Activated CD4-positive, alpha-beta T cell treated with anti-CD3 and anti-CD28 coated beads for 36 hours (primary cell): ENCODE measurements around the gene CEP78. TPM values are rescaled to one million over a fixed set of nuclear protein-coding genes. Genes with fewer than 3 reads are reported as not detected.

Source experiments
- ATAC-seq: fragments of 200-7000 bp; cut with Tn5 transposase; one replicate; pipeline ENCODE4 v1.10.0; 2021; ENCODE audit warnings: mild to moderate bottlenecking, moderate library complexity
- CTCF ChIA-PET: fragments of 350-600 bp; sonication (Branson Sonifier 250); formaldehyde crosslinking; loops from one replicate; lab custom pipeline; 2021; ENCODE audit warnings: antibody characterized with exemption; lab: Charles Lee
- POLR2A ChIA-PET: fragments of 350-600 bp; sonication (Branson Sonifier 250); formaldehyde crosslinking; loops from one replicate; lab custom pipeline; 2021; ENCODE audit warnings: antibody characterized with exemption, inconsistent platforms; lab: Charles Lee
- DNase-seq: peaks from one replicate; pipeline ENCODE4 v3.0.0-alpha.2; 2020
- H3K27ac Mint-ChIP-seq: one replicate; pipeline ENCODE4 v1.8.0; 2021; ENCODE audit warnings: mixed read lengths
- H3K27me3 Mint-ChIP-seq: one replicate; pipeline ENCODE4 v1.8.0; 2021; ENCODE audit warnings: mixed read lengths
- H3K36me3 Mint-ChIP-seq: one replicate; pipeline ENCODE4 v1.8.0; 2021; ENCODE audit warnings: low read depth, mixed read lengths
- H3K4me1 Mint-ChIP-seq: one replicate; pipeline ENCODE4 v1.8.0; 2021; ENCODE audit warnings: mixed read lengths
- H3K4me3 Mint-ChIP-seq: one replicate; pipeline ENCODE4 v1.8.0; 2021; ENCODE audit warnings: mild to moderate bottlenecking, moderate library complexity, mixed read lengths
- H3K9me3 Mint-ChIP-seq: one replicate; pipeline ENCODE4 v1.8.0; 2021; ENCODE audit warnings: low read depth, mixed read lengths
- intact Hi-C, 2 experiments: fragments of 100-400 bp; cut with DNase I in 1 of 2; cut with micrococcal nuclease in 1 of 2; formaldehyde crosslinking; loops; one replicate each; pipeline versions ENCODE4 v1.14.2 to v1.15.1; 2022 to 2024; cut with DNase I, micrococcal nuclease
- total RNA-seq, 2 experiments: library from RNA; stranded (reverse); gene quantifications; one replicate each; pipeline ENCODE4 v1.2.3, GENCODE V29; 2021

Gene CEP78
- total RNA-seq, 2 experiments from 2014 or later: 35.0 to 39.2 TPM

- intact Hi-C loops: loop anchor here (5.0 kb wide), 4 partner anchors 103 to 1337 kb away; partner anchors contain the start of genes TLE4 (in 1 of the 2) and VPS13A (in 1 of the 2)
- Mint-ChIP-seq H3K27ac (peak overlapping the region; percentile 26), H3K9me3 (no peaks in the 10 kb centered on the region), H3K4me1 (peaks cover 28% of the 10 kb centered on the region), H3K27me3 (no peaks in the 10 kb centered on the region), H3K4me3 (no peak overlapping the region), H3K36me3 (peaks cover 12% of the 10 kb centered on the region)
- ChIA-PET CTCF (interaction anchor here (0.7 to 1.3 kb wide), 2 partner anchors 10 to 482 kb away, joined by 3 to 4 read pairs; no protein-coding TSS in a partner anchor), POLR2A (no interaction called here)
- ATAC-seq (no peak), DNase-seq (no peak)
These were observed 1.1 kb upstream of the CEP78 start for GRCh38 chr9:78234810-78235209.

DNA sequence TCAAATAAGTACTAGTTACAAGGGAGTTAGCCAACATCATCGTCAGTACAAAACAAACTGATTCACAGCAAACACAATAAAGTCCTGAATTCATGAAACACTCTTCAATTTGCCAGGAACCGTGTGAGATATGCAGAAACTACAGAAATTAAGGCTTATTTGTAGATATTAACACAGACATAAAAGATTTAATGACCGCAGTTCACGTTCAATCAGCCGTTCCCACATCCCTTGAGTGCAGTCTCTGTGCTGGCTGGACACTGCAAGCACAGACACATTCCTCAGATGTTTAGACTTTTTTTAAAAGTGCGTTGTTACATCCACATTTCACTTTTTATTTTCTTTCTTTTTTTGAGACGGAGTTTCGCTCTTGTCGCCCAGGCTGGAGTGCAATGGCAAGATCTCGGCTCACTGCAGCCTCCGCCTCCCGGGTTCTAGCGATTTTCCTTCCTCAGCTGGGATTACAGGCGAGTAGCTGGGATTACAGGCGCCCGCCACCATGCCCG, 566 bp upstream of the CEP78 start:
- H3K4me3 Mint-ChIP-seq: no peak overlapping the region
- DNase-seq (no peak), ATAC-seq (no peak)
- POLR2A ChIA-PET: no interaction called here
- intact Hi-C loops: loop anchor here (5.0 kb wide), 4 partner anchors 103 to 1337 kb away; partner anchors contain the start of genes TLE4 (in 1 of the 2) and VPS13A (in 1 of the 2)
- peaks cover 17% of the 10 kb centered on the region for H3K36me3 Mint-ChIP-seq
- peak overlapping the region; percentile 93 for H3K27ac Mint-ChIP-seq
- CTCF ChIA-PET: interaction anchor here (0.7 kb wide), 1 partner anchor 483 kb away, joined by 3 read pairs; no protein-coding TSS in a partner anchor
- H3K9me3 Mint-ChIP-seq: no peaks in the 10 kb centered on the region
- H3K27me3 Mint-ChIP-seq: no peaks in the 10 kb centered on the region
- peaks cover 30% of the 10 kb centered on the region for H3K4me1 Mint-ChIP-seq

DNA sequence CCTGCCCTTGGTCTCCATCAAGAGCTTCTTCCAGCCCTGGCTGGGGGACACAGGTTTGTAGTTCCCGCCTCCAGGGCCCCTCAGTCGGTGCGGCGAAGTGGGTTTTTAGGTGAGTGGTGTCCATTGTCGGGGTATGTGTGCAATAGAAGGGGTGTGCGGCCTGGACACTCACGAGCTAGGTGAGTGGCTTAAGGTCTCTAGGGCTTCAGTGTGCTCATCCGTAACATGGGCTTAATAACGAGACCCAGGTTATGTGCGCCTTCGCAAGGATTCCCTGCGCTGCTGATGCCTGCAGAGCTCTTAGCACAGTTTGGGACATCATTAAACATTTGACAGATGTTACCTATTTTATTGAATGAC, 656 bp downstream of the CEP78 start:
- DNase-seq (no peak), ATAC-seq (peak; percentile 8)
- Mint-ChIP-seq H3K4me1 (peaks cover 33% of the 10 kb centered on the region), H3K36me3 (peaks cover 22% of the 10 kb centered on the region), H3K27ac (peak overlapping the region; percentile 66), H3K4me3 (no peak overlapping the region), H3K9me3 (no peaks in the 10 kb centered on the region), H3K27me3 (no peaks in the 10 kb centered on the region)
- POLR2A ChIA-PET: interaction anchor here (0.5 to 0.7 kb wide), 3 partner anchors 56 to 75 kb away, joined by 3 to 5 read pairs (median 5); no protein-coding TSS in a partner anchor
- intact Hi-C loops: loop anchor here (1.0 to 5.0 kb wide), 7 partner anchors 60 to 1336 kb away; partner anchors contain the start of genes TLE4 (in 1 of the 2) and VPS13A (in 1 of the 2)
- CTCF ChIA-PET: interaction anchor here (0.6 to 1.0 kb wide), 2 partner anchors 140 to 395 kb away, joined by 4 read pairs; no protein-coding TSS in a partner anchor

GRCh38 chr9:78238046-78239038, 2.5 kb downstream of the CEP78 start:
- Mint-ChIP-seq H3K27ac (no peak overlapping the region), H3K4me1 (peaks cover 40% of the 10 kb centered on the region), H3K4me3 (peak overlapping the region; percentile 9), H3K36me3 (peaks cover 28% of the 10 kb centered on the region), H3K9me3 (no peaks in the 10 kb centered on the region), H3K27me3 (no peaks in the 10 kb centered on the region)
- intact Hi-C loops: loop anchor here (5.0 kb wide), 4 partner anchors 106 to 1334 kb away; partner anchors contain the start of genes TLE4 (in 1 of the 2) and VPS13A (in 1 of the 2)
- DNase-seq: no peak
- ChIA-PET POLR2A (interaction anchor here (0.6 kb wide), 1 partner anchor 15 kb away, joined by 3 read pairs; no protein-coding TSS in a partner anchor), CTCF (interaction anchor here (0.6 to 1.6 kb wide), 3 partner anchors 59 to 432 kb away, joined by 3 to 4 read pairs (median 3); partner anchors contain the start of gene PSAT1)
- no peak for ATAC-seq

DNA sequence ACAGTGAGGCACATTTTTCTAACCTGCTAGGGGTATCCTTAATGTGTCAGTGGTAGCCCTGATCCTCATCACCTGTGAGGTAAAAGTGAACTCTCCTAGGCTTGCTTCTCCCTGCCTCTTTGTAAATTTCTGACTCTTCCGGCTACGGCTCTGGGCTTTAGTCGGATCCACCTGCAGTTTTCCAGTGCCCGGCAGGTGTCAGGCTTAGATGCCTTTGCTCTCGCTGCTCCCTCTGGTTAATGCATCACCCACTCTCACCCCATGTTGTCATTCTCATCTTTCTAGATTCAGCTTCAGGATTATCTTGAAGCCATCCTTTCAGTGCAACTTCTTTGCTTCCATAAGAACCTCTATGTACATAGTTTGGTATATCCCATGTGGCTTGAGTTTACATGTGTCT, 3.6 kb downstream of the CEP78 start:
- no peak overlapping the region for H3K4me3 Mint-ChIP-seq
- peak overlapping the region; percentile 16 for H3K27ac Mint-ChIP-seq
- H3K4me1 Mint-ChIP-seq: peaks cover 40% of the 10 kb centered on the region
- CTCF ChIA-PET: interaction anchor here (0.6 to 1.3 kb wide), 4 partner anchors 40 to 812 kb away, joined by 3 to 4 read pairs (median 3); no protein-coding TSS in a partner anchor
- POLR2A ChIA-PET: no interaction called here
- DNase-seq: peak; percentile 20
- ATAC-seq: no peak
- H3K27me3 Mint-ChIP-seq: no peaks in the 10 kb centered on the region
- H3K36me3 Mint-ChIP-seq: peaks cover 30% of the 10 kb centered on the region
- H3K9me3 Mint-ChIP-seq: no peaks in the 10 kb centered on the region
- intact Hi-C loops: loop anchor here (5.0 kb wide), 4 partner anchors 107 to 1333 kb away; partner anchors contain the start of genes TLE4 (in 1 of the 2) and VPS13A (in 1 of the 2)

DNA sequence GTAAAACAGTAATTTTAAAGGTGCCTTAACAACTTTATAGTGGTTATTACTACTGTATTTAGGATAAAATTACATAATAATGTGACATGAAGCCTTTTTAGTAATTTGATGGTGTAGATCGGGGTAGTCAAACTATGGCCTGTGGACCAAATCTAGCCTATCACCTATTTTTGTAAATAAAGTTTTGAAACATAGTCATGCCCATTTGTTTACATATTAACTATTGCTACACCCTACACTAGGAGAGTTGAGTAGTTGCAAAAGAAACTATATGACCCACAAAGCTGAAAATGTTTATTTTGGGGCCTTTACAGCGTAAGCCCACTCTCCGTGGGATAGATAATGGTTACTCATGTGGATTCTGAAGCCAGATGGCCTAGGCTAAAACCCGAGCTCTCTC, 6.2 kb downstream of the CEP78 start:
- Mint-ChIP-seq H3K4me1 (peaks cover 36% of the 10 kb centered on the region), H3K9me3 (no peaks in the 10 kb centered on the region), H3K27me3 (no peaks in the 10 kb centered on the region), H3K27ac (no peak overlapping the region), H3K4me3 (no peak overlapping the region), H3K36me3 (peaks cover 47% of the 10 kb centered on the region)
- ATAC-seq: no peak
- intact Hi-C loops: no loop called here
- no peak for DNase-seq
- ChIA-PET POLR2A (no interaction called here), CTCF (interaction anchor here (1.2 kb wide), 1 partner anchor 14 kb away, joined by 3 read pairs; no protein-coding TSS in a partner anchor)

DNA sequence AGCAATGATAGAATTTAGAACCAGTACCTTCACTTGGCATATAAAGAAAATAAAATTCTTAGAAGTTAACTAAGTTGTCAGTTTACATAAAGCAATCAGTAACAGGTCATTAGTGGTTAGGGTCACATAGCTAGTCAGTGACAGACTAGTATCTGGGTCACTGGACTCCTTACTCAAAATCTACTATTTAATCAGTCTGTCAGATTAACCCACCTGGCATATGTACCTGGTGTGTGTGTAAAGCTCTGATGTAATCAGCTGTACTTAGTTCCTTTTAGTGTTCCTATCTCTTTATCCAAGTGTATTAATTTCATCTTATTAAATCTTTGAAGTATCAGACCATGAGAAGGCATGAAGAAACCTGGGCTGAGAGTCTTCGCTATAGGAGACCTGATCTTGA, 7.3 kb downstream of the CEP78 start:
- ChIA-PET POLR2A (no interaction called here), CTCF (no interaction called here)
- Mint-ChIP-seq H3K9me3 (no peaks in the 10 kb centered on the region), H3K4me1 (peaks cover 28% of the 10 kb centered on the region), H3K4me3 (no peak overlapping the region), H3K27ac (no peak overlapping the region), H3K27me3 (no peaks in the 10 kb centered on the region), H3K36me3 (peaks cover 43% of the 10 kb centered on the region)
- DNase-seq: no peak
- intact Hi-C loops: no loop called here
- ATAC-seq: no peak

- CTCF ChIA-PET: no interaction called here
- no peak for ATAC-seq
- POLR2A ChIA-PET: no interaction called here
- Mint-ChIP-seq H3K4me1 (peaks cover 11% of the 10 kb centered on the region), H3K27ac (no peak overlapping the region), H3K27me3 (no peaks in the 10 kb centered on the region), H3K4me3 (no peak overlapping the region), H3K9me3 (no peaks in the 10 kb centered on the region), H3K36me3 (peaks cover 39% of the 10 kb centered on the region)
- no peak for DNase-seq
- intact Hi-C loops: no loop called here
These were observed 9.5 kb downstream of the CEP78 start for GRCh38 chr9:78245401-78245800.

DNA sequence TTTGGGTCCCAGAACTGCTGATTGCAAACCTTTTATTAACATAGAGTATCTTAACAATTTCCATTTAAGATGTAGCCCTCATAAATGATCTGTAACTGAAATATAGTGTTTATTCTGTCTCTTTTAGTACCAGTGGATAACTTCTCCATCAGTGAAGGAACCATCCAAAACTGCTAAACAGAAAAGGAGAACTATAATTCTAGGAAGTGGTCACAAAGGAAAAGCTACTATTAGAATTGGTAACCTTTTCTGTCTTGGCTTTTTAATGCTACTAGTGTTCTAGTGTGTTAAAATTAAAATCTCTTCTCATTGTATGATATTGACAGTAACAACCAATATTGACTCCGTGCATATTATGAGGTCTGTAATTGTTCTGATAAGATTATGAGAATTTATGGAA, 12.8 kb downstream of the CEP78 start:
- Mint-ChIP-seq H3K27me3 (no peaks in the 10 kb centered on the region), H3K9me3 (no peaks in the 10 kb centered on the region), H3K27ac (no peak overlapping the region), H3K4me3 (no peak overlapping the region), H3K36me3 (peaks cover 32% of the 10 kb centered on the region), H3K4me1 (no peaks in the 10 kb centered on the region)
- no peak for ATAC-seq
- intact Hi-C loops: no loop called here
- POLR2A ChIA-PET: no interaction called here
- CTCF ChIA-PET: interaction anchor here (1.2 kb wide), 1 partner anchor 191 kb away, joined by 4 read pairs; no protein-coding TSS in a partner anchor
- DNase-seq: no peak

DNA sequence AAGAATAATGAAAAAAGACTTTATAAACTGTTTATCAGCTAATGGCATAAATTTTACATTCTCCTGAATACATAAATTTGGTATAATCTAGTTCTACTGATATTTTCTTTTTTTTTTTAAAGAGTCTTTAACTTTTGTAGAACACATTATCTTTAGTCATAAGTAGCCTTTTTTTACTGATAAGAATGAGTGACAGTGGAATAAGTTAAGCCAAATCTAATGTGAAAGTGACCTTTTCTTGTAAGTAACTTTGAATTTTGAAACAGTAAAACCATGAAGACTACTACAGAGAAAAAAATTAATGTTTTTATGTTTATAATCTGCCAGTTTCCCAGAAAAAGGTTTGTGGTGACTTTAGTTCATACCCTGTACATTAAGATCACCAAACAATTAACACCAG, 13.7 kb downstream of the CEP78 start:
- Mint-ChIP-seq H3K36me3 (peaks cover 34% of the 10 kb centered on the region), H3K27ac (no peak overlapping the region), H3K9me3 (no peaks in the 10 kb centered on the region), H3K4me3 (no peak overlapping the region), H3K27me3 (no peaks in the 10 kb centered on the region), H3K4me1 (no peaks in the 10 kb centered on the region)
- CTCF ChIA-PET: interaction anchor here (0.7 to 1.8 kb wide), 3 partner anchors 120 to 397 kb away, joined by 3 to 5 read pairs (median 3); no protein-coding TSS in a partner anchor
- intact Hi-C loops: no loop called here
- no peak for DNase-seq
- POLR2A ChIA-PET: no interaction called here
- no peak for ATAC-seq

DNA sequence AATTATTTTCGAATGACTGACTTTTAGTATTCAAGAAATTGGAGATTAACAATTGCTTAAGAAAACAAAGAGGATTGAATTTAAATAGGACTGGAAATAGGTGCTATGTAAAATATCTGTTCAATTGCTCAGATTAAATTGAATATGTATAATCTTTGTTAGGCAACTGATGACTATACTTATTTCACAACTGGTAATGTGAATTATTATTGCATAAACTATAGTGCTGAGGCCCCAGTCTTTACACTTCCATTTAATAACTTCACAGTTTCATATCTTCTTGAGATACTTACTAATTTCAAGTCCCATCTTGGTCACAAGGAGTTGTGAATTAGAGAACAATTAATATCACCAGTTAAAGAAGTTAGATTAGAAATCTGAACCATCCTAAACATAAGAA, 16.7 kb downstream of the CEP78 start:
- intact Hi-C loops: no loop called here
- POLR2A ChIA-PET: no interaction called here
- Mint-ChIP-seq H3K27ac (no peak overlapping the region), H3K4me1 (no peaks in the 10 kb centered on the region), H3K36me3 (peaks cover 20% of the 10 kb centered on the region), H3K27me3 (no peaks in the 10 kb centered on the region), H3K4me3 (no peak overlapping the region), H3K9me3 (no peaks in the 10 kb centered on the region)
- ATAC-seq: no peak
- no peak for DNase-seq
- CTCF ChIA-PET: no interaction called here
